Measurements from ENCODE around the gene CTSE.

- TF ChIP-seq CTCF (conservative IDR thresholded peaks at IDR 0.05; ENCODE audit: low read depth, low read length) (no peak), EZH2 (IDR thresholded peaks at IDR 0.05; ENCODE audit: borderline replicate concordance, low read depth, low read length, poor library complexity, severe bottlenecking) (no peak)
Observed at GRCh38 chr1:206013026-206013795, 10.5 kb downstream of the CTSE start.

Measured in A673 (cell line).